GM21737 (cell line): ENCODE measurements around the gene ADAM15.
A peak's percentile ranks its signal among the peaks of the same experiment; 100 is the strongest.

Experiments
- ATAC-seq: cut with Tn5 transposase; IDR thresholded peaks from one replicate; pipeline ENCODE4 v1.9.1; 2021; ENCODE audit warnings: mild to moderate bottlenecking, moderate library complexity; ENCODE audit not compliant: unreplicated experiment

The ADAM15 gene, protein sequence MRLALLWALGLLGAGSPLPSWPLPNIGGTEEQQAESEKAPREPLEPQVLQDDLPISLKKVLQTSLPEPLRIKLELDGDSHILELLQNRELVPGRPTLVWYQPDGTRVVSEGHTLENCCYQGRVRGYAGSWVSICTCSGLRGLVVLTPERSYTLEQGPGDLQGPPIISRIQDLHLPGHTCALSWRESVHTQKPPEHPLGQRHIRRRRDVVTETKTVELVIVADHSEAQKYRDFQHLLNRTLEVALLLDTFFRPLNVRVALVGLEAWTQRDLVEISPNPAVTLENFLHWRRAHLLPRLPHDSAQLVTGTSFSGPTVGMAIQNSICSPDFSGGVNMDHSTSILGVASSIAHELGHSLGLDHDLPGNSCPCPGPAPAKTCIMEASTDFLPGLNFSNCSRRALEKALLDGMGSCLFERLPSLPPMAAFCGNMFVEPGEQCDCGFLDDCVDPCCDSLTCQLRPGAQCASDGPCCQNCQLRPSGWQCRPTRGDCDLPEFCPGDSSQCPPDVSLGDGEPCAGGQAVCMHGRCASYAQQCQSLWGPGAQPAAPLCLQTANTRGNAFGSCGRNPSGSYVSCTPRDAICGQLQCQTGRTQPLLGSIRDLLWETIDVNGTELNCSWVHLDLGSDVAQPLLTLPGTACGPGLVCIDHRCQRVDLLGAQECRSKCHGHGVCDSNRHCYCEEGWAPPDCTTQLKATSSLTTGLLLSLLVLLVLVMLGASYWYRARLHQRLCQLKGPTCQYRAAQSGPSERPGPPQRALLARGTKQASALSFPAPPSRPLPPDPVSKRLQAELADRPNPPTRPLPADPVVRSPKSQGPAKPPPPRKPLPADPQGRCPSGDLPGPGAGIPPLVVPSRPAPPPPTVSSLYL

DNA sequence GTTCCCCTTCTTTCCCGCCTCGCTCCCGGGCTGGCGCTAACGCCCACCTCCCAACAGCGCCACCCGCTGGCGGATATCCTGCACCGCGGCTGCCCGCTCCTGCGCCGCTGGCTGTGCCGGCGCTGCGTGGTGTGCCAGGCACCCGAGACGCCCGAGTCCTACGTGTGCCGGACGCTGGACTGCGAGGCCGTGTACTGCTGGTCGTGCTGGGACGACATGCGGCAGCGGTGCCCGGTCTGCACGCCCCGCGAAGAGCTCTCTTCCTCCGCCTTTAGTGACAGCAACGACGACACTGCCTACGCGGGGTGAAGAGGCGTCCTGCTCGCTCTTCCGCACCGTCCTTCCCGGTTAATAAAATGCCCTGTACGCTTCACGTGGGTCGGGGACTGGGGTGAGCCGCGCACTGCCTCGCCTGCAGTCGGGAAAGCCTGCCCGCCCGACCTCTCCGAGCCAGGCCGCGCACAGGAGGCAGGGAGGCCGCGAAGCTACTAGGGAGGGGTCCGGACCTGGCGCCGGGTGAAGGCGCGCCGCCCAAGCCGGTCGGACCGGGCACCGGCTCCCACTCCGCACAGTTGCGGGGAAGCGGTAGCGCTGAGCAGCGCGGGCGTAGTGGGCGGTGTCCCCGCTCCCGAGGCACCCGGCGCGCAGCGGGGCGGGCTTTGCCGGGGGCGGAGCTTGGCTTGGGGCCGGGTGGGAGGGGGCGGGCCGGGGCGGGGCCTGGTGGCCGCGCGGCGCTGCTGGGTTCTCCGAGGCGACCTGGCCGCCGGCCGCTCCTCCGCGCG lies at the start of gene ADAM15:
Gene ADAM15 (plus strand): TSS at position 757 of the 782 bp plus-strand sequence. CDS start 71 bp downstream, outside the sequence.
- peak; percentile 53 for ATAC-seq

DNA sequence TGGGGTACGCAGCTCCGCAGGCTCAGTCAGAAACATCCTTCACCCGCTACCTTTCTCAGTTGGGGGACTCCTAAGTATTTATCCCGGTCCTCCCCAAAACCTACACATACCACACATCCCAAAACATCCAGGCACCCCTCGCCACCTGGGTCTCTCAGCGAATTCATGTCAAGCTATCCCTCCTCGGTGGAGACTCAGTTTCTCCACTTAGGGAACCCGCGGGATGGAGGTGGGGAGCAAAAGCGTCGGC lies 49.8 kb upstream of the ADAM15 start:
- no peak for ATAC-seq

DNA sequence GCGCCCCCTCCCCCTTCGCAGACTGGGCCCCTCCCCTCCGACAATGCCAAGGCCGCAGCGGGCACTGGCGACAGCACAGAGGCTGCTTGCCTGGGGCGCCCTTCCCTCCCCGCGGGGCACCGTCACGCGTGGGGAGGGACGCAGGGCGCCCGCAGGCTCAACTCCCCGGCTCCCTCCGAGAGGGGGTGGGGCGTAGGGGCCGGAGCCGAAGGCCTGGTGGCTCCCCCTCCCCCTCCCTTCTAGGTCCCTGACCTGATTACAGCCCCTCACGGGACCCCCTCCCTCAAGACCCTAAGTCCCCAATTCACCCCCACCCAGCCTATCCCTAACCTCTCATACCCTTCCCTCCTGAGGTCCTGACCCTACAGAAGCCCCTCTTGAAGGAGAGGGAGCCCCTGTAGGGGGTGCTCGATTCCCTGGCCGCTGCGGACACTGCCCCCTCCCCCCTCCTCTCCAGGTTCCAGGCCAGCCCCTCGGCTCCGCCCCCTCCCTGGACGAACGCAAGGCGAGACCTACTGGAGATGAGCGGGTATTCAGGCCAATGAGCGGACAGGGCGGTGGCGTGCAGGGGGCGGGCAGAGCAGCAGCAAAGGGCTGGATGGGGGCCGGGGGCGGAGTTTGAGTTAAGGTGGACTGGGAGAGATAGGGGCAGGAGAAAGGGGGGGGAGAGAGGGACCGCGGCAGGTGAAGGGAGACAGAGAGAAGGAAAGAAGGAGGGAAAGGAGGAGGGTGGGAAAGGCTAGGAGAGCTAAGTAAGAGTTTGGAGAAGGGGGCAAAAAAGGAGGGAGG lies 49.2 kb upstream of the ADAM15 start:
- ATAC-seq: peak; percentile 49

DNA sequence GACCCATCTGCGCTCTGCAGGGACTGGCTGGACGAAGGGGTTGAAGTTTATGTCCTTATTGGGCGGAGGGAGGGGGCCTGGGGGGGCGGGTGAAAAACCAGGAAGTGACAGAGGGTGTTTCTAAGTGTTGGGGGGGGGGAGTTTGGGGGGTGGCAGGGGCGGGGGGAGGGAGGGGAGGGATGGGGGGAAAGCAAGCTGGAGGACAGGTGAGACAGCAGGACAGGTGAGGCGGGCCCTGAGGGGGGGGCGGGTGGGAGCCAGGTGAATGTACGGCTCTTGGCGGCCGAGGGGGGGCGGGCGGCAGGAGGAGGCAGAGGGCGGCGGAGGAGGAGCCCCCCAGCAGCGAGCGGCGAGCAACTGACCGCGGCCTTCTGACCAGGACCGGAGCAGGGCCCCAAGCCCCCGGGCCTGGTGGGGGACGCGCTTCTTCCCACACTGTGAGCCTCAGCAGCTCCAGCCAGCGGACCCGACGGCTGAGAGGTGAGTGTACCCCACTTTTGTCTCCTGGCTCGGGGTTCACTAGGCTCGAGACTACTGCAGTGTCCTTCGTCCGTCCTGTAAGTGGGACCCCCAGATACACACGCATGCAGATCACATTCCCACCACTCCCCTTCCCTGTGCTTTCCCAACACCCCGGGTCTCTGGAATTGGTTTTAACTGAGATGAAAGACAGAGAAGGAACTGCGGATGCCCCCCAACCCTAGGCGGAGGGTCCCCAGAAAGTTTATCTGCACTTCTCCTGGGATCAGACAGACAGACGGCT lies 48.5 kb upstream of the ADAM15 start, which contains the start of gene ZBTB7B:
Gene ZBTB7B (plus strand): TSS at position 339 of the 763 bp plus-strand sequence. CDS start 11,859 bp downstream, outside the sequence.
- ATAC-seq: no peak

DNA sequence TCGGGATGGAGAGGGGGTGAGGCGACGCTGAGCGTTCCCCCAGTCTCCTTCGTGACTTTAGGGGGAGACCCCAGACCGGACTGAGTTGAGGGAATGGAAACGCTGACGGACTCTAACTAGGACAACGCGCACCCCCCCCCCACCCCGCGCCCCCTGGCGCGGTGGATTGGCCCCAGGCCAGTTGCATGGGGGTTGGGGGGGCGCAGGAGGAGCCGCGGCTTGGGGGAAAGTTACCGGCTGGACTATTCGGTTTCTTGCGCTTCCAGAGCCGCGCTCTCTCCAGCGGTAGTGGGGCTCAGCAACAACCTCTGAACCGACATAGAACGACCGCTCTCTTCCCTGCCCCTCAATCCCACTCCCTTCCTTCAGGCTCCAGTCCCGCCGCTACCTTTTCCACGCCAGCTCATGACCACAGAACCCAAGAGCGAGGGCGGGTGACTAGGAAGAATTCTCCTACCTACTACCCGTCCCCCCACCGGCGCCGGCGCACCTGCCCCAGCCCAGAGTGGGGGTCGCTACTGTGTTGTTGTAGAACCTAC lies 47.8 kb upstream of the ADAM15 start:
- no peak for ATAC-seq

DNA sequence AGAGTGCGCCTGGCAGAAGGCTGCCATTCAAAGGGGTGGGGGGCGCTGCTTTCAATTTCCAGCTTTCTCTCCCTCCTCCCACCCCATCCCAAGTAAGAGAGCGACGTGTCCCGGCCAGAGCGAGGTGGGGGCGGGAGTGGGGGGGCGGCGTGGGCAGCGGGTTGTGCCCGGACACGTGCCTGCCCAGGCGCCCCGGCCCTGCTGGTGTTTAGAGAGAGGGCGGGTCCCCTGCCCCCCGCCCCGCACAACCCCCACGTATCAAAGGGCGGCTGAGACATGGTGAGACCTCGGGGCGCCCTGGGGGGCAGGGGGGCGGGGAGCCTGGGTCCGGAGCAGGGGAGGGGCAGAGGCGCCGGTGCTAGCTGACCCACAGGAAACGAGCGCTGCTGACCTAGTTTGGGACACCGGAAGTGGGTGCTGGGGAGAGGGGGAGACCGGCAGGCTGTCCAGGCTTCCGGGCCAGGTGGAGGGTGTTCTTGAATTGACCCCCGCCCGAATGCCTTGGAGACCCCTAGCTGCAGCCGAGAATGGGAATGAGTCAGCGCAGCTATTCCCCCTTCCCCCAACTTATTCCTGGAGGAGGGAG lies 47.3 kb upstream of the ADAM15 start:
- no peak for ATAC-seq

DNA sequence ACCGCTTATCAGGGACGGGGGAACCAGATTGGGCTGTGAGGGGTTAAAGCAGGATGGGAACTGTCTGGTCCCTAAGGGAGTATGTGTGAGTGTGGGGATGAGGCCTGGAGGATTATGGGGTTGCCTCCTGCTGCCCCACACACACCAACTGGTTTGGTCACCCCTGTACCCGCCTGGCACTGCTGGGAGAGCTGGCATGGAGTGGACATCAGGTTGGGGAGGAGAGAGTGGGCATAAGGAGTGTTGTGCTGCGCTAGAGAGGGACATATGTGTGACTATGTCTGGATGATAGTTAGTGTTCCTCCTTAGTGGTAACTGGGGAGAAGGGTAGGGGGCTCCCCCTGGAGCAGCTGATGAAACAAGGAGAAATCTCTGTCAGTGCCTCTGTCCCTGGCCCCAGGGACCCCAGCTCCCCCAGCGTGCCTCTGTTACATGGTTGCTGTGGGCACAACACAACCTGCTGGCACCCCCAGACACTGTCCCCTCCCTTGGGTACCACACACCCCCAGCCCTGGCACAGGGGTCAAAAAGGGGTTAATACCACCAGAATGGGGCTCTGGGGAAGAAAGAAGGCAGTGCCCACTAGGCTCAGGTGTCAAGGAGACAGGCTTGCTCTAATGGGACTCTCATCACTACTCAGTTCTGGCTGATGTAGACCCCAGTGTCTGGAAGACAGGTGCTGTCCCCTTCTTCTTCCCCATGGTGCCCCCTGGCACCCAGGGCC lies 46.6 kb upstream of the ADAM15 start:
- no peak for ATAC-seq

DNA sequence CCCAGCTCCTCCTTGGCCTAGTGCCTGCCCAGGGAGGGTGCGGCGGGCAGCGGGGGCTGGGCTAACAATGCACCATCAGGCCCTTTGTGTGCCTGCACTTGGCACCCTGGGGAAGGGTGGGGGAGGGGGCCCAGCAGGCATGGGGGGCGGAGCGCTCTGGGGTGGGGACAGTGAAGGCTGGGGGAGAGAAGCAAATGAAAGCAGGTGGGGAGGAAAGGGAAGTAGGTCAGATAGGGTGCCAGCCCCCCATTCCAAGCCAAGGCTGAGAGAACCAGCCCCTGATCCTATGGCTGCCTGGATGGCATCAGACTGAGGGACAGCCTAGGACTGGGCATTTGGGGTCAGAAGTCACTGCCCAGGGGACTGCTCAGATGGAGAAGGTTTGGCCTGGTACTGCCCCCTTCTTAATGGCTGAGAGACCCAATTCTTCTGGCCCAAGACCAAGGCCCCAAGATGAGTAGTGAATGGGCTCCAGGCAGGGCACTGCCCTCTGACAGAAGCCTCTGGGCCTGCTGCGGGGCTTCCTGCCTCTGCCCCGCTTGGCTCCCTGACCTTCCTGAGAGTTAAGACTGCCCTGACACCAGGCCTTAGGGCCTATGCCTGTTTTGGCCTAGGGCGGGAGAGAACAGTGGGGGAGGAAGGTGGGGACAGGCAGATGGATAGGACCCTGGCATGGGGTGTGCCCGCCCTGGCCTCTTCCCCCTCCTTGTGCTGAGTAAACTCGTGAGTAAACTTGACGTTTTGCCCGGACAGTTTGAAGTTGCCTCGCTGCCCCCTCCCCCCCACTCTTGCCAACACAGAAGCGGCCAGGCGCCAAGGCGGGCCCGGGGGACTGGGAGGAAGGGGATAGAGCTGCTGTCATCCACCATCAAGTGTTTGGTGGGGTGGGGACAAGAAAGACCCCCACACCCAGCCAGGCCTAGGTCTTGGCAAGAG lies 45.8 kb upstream of the ADAM15 start:
- no peak for ATAC-seq

DNA sequence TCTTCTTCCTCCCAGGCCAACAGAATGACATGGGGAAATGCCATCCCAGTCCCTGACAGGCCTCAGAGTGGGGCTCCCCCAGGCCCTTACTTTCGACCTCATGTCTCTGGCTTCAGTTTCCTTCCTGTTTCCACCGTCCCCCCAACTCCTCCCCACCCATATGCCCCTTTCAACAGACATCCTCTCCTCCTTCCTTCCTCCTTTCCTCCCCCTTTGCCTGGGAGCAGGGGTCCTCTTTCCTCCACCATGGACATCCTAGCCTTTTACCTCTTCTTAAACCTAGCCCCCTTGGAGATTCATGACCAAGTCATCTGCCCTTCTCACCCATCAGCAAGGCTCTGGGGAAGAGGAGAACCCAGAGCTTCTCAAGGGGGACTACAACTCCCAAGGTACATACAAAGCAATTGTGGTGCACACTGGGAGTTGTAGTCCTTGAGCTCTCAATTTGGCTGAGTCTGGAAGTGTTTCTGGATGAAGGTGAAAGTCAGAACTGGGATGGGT lies 44.5 kb upstream of the ADAM15 start:
- ATAC-seq: no peak

DNA sequence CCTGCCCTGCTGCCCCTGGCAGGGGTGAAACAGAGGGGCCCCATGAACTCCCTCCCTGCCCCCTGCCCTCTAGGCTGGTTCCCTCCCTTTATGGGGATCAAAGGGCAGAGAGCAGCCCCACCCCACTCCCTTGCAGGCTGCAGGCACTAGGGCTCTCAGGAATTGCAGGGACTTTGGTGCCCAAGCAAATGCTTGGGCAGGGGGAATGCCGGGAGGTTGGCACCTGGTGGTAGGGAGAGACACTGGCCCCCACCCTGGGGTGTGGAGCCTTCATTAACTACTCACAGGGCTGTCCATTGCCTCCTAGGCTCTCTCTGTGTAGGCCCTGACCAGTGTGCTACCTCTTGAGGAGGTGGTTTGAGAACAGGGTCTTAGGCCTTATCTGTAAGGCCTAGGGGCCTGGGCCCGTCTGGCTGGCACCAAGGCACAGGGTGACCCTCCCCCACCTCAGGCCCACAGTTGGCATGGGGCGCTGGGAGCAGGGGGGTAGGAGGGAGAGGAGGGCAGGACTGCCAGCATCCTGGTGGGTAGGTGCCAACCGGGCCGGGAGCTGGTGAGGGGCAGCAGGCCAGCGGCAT lies 43.8 kb upstream of the ADAM15 start:
- no peak for ATAC-seq

DNA sequence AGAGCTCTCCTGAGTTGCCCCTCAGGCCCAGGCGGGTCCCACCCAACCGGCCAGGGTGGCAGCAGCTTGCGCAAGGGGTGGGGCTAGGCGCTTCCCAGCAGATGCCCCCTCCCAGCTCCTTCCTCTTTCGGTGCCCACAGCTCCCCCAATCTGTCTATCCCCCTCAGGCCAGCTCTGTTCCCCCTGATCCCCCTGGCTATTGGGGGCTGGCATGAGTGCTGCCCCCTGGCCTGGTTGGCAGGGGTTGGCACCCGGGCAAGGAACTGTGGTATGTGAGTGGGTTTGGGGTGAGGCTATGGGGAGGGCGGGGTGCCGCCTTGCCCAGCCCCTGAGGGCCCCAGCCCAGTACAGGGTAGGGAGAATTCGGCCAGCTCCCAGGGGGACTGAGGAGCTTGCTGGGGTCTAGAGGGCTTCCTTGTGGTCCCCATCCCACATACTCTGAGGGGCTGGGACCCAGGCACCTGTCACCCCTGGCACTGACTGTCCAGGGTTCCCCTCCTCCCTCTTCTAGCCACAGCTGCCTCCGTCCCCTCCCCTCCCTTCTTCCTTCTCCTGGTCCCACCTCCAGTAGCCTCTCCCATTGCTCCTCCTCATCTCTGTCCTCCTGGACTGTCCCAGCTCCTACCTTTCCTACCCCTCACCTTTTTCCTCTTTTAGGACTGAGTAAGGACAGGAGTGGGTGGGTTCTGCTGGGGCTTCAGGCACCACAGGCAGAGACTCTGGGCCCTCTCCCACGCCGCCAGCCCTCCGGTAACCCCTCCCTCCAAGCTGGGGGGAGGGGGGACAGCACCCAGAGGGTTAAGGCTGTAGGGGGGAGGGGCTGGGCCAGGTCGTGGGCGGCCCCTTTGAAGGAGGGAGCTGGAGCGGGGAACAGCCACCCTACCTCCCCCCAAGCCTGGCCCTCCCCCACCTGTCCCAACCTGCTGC lies 42.8 kb upstream of the ADAM15 start:
- ATAC-seq: no peak

DNA sequence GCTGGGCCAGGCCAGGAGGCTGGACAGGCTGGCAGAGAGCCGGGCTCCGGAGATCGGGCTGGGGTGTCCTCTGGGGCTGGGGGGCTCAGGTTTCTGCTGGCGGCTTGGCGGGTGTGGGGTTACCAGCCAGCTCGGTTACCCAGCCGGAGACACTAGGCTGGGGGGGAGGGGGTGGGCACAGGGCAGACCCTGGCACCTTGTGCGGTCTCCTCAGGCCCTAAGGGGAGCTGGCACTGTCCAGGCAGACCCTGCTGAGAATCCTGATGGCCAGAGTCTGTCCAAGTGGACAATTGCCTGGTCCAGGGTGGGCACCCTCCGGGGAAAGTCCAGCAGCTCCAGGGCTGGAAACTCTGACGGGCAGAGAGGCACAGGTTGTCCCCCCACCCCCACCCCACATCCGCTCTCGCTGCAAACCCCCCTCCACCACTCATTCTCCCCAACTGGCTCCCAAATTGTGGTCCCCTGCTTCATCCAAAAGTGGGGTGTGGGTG lies 41.9 kb upstream of the ADAM15 start:
- ATAC-seq: no peak

DNA sequence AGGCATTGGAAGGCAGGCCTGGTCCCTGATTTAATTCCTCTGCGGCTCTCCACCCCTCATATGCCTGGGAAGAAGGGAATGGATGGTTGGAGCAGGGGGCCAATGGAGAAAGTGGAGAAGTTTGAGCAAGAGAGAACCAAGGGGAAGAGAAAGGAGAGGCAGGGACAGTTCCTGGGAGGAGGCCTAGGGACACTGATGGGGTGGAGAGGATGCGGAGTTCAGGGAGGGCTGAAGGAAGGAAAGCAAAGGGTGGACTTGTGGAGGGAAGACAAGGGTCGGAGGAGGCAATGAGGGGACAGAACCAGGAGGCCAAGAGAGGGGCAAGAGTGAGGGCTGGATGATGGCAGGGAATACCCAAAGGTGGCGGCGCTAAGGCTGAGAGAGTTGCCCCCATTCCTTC lies 41.4 kb upstream of the ADAM15 start:
- no peak for ATAC-seq

DNA sequence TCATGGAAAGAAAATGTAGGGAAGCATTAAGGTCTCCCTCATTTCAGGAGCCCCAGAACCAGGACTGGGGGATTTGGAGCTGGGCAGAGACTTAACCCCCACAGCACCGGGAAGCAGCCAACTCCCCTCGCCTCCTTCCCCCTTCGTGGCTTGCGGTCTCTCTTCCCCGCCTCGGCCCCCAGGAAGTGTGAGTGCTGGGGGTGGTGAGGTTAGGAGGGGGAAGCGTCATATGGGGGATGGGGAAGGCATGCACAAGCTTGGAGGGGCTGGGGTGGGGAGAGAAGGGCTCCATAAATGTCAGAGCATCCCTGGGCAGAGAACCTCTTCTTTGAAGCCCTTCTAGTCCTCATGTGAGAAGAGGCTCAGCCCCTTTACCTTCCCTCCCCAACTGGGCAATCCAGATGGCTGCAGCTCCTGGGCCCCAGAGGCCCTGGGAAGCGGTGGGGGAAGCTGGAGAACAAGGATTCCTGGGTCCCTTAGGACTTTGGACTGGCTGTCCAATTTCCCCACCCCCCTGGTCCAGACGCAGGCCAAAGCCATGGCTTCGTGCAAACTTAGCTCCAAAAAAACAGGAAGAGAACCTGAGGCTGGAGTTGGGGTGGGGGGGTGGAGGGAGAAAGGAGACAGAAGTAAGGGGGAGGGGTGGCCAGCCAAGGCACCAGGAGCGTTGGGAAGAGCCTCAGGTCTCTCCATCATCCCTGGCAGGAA lies 40.8 kb upstream of the ADAM15 start:
- ATAC-seq: no peak

DNA sequence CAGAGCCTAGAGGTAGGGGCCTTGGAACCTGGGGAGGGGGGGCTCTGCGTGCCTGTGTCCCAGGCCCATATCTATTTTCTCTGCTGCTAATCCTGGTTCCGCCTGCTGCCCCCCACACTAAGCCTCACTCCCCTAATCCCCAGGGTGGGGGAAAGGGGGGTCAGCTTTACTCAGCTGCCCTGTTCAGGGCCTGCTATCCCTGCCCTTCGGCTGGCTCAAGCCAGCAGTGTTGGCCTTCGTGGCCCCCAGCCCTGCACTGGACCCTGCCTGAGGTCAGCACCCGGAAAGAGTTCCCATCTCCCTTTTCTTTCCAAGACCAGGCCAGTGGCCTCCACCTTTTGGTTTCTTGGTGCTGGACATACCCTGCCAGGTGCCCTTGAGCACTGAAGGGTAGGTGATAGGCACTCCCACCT lies 40.1 kb upstream of the ADAM15 start:
- no peak for ATAC-seq
